HepG2 (cell line): ENCODE measurements around the gene MYH9. TPM values are rescaled to one million over a fixed set of nuclear protein-coding genes. Genes with fewer than 3 reads are reported as not detected.

ENCODE experiments used
- ASH2L ChIP-seq: fragments of 300-600, 200-600 bp; sonication (generic); IDR thresholded peaks from 2 replicates; pipeline ENCODE4 v1.7.0; 2017; ENCODE audit warnings: low read depth, mild to moderate bottlenecking, moderate library complexity, mixed read lengths, low read length; ENCODE audit not compliant: insufficient read length
- CC2D1A ChIP-seq: sonication (generic); formaldehyde crosslinking; IDR thresholded peaks from 2 replicates; pipeline ENCODE4 v1.8.1; 2023; ENCODE audit warnings: mild to moderate bottlenecking, missing genetic modification reagents
- EEA1 ChIP-seq: sonication (generic); formaldehyde crosslinking; IDR thresholded peaks from 2 replicates; pipeline ENCODE4 v1.5.1; 2020; ENCODE audit warnings: mild to moderate bottlenecking, missing genetic modification reagents, borderline replicate concordance
- JUN ChIP-seq: sonication (generic); formaldehyde crosslinking; IDR thresholded peaks from 2 replicates; pipeline ENCODE4 v1.4.0; 2020; ENCODE audit warnings: mild to moderate bottlenecking, missing genetic modification reagents
- KDM3A ChIP-seq: IDR thresholded peaks from 2 replicates; pipeline ENCODE4 v1.6.1; 2018; ENCODE audit warnings: low read depth, missing compliant biosample characterization
- NCOR1 ChIP-seq: fragments of 200-600 bp; sonication (generic); IDR thresholded peaks from 2 replicates; pipeline ENCODE4 v1.7.0; 2017; ENCODE audit warnings: antibody characterized with exemption, low read length, borderline replicate concordance
- SMARCE1 ChIP-seq: fragments of 450-650 bp; IDR thresholded peaks from 2 replicates; pipeline ENCODE4 v1.6.1; 2017; ENCODE audit warnings: borderline replicate concordance
- TP53 ChIP-seq: sonication (generic); formaldehyde crosslinking; conservative IDR thresholded peaks from 2 replicates; pipeline ENCODE4 v1.4.0; 2020; ENCODE audit warnings: missing genetic modification reagents
- YY1 ChIP-seq: IDR thresholded peaks from 2 replicates; pipeline ENCODE4 v1.6.1; 2011; ENCODE audit warnings: low read length, low read depth, moderate library complexity, mild to moderate bottlenecking; ENCODE audit not compliant: insufficient read depth, insufficient replicate concordance
- ZFP90 ChIP-seq: sonication (generic); formaldehyde crosslinking; IDR thresholded peaks from 2 replicates; pipeline ENCODE4 v1.8.0; 2022; ENCODE audit warnings: missing genetic modification reagents, mild to moderate bottlenecking, inconsistent platforms, borderline replicate concordance
- ZNF121 ChIP-seq: sonication (generic); formaldehyde crosslinking; IDR thresholded peaks from 2 replicates; pipeline ENCODE4 v1.5.0; 2020; ENCODE audit warnings: mild to moderate bottlenecking, missing genetic modification reagents
- ZNF556 ChIP-seq: sonication (generic); formaldehyde crosslinking; IDR thresholded peaks from 2 replicates; pipeline ENCODE4 v1.4.0; 2020; ENCODE audit warnings: mild to moderate bottlenecking, missing genetic modification reagents, borderline replicate concordance
- ZNF607 ChIP-seq: sonication (generic); formaldehyde crosslinking; IDR thresholded peaks from 2 replicates; pipeline ENCODE4 v1.5.1; 2020; ENCODE audit warnings: missing genetic modification reagents, mild to moderate bottlenecking, borderline replicate concordance
- ZNF766 ChIP-seq: sonication (generic); formaldehyde crosslinking; IDR thresholded peaks from 2 replicates; pipeline ENCODE4 v1.5.0; 2020; ENCODE audit warnings: missing genetic modification reagents, borderline replicate concordance
- ZSCAN20 ChIP-seq: sonication (generic); formaldehyde crosslinking; IDR thresholded peaks from 2 replicates; pipeline ENCODE4 v1.4.0; 2020; ENCODE audit warnings: missing genetic modification reagents, mild to moderate bottlenecking, borderline replicate concordance
- polyA plus RNA-seq, 8 experiments: library from polyadenylated mRNA; depleted of rRNA in 3 of 8; stranded (reverse) in 7 of 8; unstranded in 1 of 8; fragments of >200 nt; fragmentation: Illumina TruSeq in 4 of 8; extraction: Trizol in 4 of 8; gene quantifications; 2 replicates each; pipeline versions ENCODE4 v1.2.1 to v1.2.3, GENCODE V29; 2011 to 2016; ENCODE audit warnings: low read depth in 4 of 8, missing spikeins in 1 of 8, mixed read lengths in 1 of 8; ENCODE audit not compliant: insufficient read depth in 1 of 8
- total RNA-seq, 5 experiments: library from RNA; depleted of rRNA; stranded (reverse); fragments of >200 nt; fragmentation: Illumina TruSeq; extraction: Trizol; gene quantifications; 2 replicates each; pipeline ENCODE4 v1.2.3, GENCODE V29; 2016; ENCODE audit warnings: low read depth in 1 of 5
- TF ChIP-seq, protein P1 (sequence below): sonication (generic); formaldehyde crosslinking; conservative IDR thresholded peaks from 2 replicates; pipeline ENCODE4 v1.8.1; 2023; ENCODE audit warnings: missing genetic modification reagents
- TF ChIP-seq, protein P2 (sequence below): IDR thresholded peaks from 2 replicates; pipeline ENCODE4 v1.6.1; 2016; ENCODE audit warnings: missing compliant biosample characterization, missing genetic modification reagents, borderline replicate concordance
- TF ChIP-seq, protein P3 (sequence below), 2 experiments: sonication (generic) in 1 of 2; formaldehyde crosslinking in 1 of 2; IDR thresholded peaks; 2 replicates each; pipeline versions ENCODE4 v1.4.0 to v1.6.1; 2016 to 2020; ENCODE audit warnings: borderline replicate concordance in 1 of 2, low read depth in 1 of 2, mild to moderate bottlenecking in 1 of 2, missing genetic modification reagents in 1 of 2
- TF ChIP-seq, protein P4 (sequence below): sonication (generic); formaldehyde crosslinking; IDR thresholded peaks from 2 replicates; pipeline ENCODE4 v1.5.0; 2020; ENCODE audit warnings: missing genetic modification reagents
- TF ChIP-seq, protein P5 (sequence below): sonication (generic); formaldehyde crosslinking; IDR thresholded peaks from 2 replicates; pipeline ENCODE4 v1.4.0; 2020; ENCODE audit warnings: missing genetic modification reagents; ENCODE audit errors: not compliant biosample characterization

MYH9 gene
- total and polyA plus RNA-seq, 2 of the 13 experiments (the other 11 are each of a cell fraction or from before 2014, with no cell fraction given): 50.7 to 98.5 TPM

DNA sequence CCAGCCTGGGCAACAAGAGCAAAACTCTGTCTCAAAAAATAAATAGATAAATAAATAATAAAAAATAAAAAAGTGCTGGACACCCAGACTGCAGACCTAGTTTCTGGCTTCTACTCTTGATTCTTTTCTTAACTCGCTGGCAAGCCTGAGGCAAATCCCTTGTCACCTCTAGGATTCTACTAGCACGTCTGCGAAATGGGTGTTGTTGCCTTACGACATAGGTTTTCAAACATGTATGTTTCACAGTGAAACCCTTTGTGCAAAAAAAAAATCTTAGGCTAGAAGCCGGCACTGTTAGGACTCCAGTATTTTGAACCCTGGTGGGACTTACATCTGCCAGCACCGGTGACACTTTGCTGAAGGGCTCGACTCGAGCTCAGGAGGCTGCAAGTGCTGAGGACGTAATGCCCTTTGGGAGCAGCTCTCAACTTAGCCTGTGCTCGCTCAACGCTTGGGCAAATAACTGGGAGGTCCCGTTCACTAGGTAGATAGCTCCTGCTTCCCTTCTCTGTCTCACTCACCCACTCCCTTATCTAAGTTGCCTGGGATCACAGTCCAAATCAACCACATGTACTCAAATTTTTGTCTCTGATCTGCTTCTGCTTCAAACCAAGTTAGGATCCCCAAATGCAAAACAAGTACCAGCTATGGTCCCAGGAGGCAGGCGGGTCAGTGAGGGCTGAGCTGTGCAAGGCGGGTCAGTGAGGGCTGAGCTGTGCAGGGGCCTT lies 34.7 kb upstream of the MYH9 start (continued):
- TF ChIP-seq, protein P1, sequence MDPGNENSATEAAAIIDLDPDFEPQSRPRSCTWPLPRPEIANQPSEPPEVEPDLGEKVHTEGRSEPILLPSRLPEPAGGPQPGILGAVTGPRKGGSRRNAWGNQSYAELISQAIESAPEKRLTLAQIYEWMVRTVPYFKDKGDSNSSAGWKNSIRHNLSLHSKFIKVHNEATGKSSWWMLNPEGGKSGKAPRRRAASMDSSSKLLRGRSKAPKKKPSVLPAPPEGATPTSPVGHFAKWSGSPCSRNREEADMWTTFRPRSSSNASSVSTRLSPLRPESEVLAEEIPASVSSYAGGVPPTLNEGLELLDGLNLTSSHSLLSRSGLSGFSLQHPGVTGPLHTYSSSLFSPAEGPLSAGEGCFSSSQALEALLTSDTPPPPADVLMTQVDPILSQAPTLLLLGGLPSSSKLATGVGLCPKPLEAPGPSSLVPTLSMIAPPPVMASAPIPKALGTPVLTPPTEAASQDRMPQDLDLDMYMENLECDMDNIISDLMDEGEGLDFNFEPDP (CRISPR knock-in tag): no peak
- TF ChIP-seq JUN (CRISPR knock-in tag) (no peak), ASH2L (peak; percentile 19), TP53 (CRISPR knock-in tag) (no peak), ZSCAN20 (CRISPR knock-in tag) (no peak), CC2D1A (CRISPR knock-in tag) (0 out of 2 replicates have a peak, but pooled peaks have one; percentile 46), ZNF121 (CRISPR knock-in tag) (no peak), EEA1 (CRISPR knock-in tag) (no peak), YY1 (no peak), ZNF766 (CRISPR knock-in tag) (no peak), ZNF556 (CRISPR knock-in tag) (0 out of 2 replicates have a peak, but pooled peaks have one; percentile 32), NCOR1 (no peak), SMARCE1 (no peak), ZNF607 (no peak), ZFP90 (CRISPR knock-in tag) (no peak), KDM3A (CRISPR knock-in tag) (0 out of 2 replicates have a peak, but pooled peaks have one; percentile 16)
- TF ChIP-seq, protein P2, sequence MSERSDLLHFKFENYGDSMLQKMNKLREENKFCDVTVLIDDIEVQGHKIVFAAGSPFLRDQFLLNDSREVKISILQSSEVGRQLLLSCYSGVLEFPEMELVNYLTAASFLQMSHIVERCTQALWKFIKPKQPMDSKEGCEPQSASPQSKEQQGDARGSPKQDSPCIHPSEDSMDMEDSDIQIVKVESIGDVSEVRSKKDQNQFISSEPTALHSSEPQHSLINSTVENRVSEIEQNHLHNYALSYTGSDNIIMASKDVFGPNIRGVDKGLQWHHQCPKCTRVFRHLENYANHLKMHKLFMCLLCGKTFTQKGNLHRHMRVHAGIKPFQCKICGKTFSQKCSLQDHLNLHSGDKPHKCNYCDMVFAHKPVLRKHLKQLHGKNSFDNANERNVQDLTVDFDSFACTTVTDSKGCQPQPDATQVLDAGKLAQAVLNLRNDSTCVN (CRISPR knock-in tag): no peak
- TF ChIP-seq, protein P3, sequence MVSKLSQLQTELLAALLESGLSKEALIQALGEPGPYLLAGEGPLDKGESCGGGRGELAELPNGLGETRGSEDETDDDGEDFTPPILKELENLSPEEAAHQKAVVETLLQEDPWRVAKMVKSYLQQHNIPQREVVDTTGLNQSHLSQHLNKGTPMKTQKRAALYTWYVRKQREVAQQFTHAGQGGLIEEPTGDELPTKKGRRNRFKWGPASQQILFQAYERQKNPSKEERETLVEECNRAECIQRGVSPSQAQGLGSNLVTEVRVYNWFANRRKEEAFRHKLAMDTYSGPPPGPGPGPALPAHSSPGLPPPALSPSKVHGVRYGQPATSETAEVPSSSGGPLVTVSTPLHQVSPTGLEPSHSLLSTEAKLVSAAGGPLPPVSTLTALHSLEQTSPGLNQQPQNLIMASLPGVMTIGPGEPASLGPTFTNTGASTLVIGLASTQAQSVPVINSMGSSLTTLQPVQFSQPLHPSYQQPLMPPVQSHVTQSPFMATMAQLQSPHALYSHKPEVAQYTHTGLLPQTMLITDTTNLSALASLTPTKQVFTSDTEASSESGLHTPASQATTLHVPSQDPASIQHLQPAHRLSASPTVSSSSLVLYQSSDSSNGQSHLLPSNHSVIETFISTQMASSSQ (IDR thresholded peaks at IDR 0.05; ENCODE audit: low read depth): no peak
- TF ChIP-seq, protein P3 (CRISPR knock-in tag; IDR thresholded peaks at IDR 0.05; ENCODE audit: borderline replicate concordance): 0 out of 2 replicates have a peak, but pooled peaks have one; percentile 37
- TF ChIP-seq, protein P4, sequence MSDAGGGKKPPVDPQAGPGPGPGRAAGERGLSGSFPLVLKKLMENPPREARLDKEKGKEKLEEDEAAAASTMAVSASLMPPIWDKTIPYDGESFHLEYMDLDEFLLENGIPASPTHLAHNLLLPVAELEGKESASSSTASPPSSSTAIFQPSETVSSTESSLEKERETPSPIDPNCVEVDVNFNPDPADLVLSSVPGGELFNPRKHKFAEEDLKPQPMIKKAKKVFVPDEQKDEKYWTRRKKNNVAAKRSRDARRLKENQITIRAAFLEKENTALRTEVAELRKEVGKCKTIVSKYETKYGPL (CRISPR knock-in tag): no peak
- TF ChIP-seq, protein P5, sequence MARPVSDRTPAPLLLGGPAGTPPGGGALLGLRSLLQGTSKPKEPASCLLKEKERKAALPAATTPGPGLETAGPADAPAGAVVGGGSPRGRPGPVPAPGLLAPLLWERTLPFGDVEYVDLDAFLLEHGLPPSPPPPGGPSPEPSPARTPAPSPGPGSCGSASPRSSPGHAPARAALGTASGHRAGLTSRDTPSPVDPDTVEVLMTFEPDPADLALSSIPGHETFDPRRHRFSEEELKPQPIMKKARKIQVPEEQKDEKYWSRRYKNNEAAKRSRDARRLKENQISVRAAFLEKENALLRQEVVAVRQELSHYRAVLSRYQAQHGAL (CRISPR knock-in tag): no peak
